DMS114 treated with DMSO at 0.1 percent for 48 hours (cell line): ENCODE data around the gene MRO.
"Not testable (repeated sequence)": the region's sequence is repeated elsewhere in the genome, so short reads cannot be mapped to it uniquely, and the experiment has no call there.

Source experiments
- DNase-seq: peaks from one replicate; lab custom pipeline; 2025; ENCODE audit not compliant: unreplicated experiment; lab: John Stamatoyannopoulos, UW

Gene MRO

DNA sequence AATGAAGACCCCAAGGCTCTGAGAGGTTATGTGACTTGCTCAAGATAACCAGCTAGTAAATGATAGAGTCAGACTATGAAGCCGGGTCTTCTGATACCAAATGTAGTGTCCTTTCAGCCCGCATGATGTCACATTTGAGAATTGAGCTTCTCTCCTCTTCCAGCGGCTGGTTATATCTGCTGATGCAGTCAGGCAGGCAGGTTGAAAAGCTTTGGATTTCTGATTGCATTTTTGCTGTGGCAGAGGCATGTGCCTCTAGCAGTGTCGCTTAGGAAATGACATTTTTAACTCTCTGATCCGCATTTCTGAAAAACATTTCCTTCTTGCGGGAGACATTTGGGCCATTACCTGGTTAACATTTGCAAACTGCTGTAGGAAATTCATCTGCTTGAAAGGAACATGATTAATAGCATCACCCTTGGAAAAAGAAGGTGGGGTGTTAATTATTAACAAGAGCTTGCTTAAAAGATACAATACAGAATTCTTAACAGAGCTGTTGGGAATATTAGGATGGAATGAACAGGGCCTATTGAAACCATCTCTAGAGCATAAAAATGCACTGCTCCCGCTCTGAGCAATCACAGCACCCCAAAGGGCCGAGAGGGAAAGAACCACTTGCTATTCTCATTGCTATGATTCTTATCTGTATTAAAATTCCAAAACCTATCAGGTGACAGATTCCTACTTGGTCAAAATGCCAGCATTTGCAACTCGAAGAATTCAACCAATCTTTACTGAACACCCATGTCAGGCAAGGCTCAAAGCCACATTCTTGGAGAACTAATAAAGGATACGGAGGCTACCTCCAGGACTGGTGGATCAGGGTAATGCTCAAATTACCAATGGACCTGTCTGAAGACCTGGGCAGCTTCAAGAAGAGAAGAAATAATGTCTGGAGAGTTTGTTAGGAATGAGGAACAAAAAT is 25.9 kb downstream of the MRO start:
- no peak for DNase-seq

DNA sequence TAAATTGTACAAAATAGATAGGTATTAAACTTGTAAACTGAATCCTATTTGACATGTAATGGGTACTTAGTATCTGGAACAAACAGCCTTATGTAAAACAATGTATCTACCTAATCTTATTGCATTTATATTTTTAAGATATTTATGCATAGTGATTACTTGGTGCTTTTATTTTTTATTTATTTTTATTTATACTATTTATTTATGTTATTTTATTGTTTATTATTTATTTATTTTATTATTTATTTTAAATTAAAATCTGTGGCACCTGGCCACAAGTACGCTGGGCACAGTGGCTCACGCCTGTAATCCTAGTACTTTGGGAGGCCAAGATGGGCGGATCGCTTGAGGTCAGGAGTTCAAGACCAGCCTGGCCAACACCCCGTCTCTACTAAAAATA is 26.9 kb downstream of the MRO start:
- no peak for DNase-seq

- DNase-seq, result no peak
Measured at GRCh38 chr18:50791599-50792438, 28.0 kb downstream of the MRO start.

GRCh38 chr18:50790948-50791347 is 28.9 kb downstream of the MRO start:
- no peak for DNase-seq

GRCh38 chr18:50790241-50790640 is 29.6 kb downstream of the MRO start:
- no peak for DNase-seq

DNA sequence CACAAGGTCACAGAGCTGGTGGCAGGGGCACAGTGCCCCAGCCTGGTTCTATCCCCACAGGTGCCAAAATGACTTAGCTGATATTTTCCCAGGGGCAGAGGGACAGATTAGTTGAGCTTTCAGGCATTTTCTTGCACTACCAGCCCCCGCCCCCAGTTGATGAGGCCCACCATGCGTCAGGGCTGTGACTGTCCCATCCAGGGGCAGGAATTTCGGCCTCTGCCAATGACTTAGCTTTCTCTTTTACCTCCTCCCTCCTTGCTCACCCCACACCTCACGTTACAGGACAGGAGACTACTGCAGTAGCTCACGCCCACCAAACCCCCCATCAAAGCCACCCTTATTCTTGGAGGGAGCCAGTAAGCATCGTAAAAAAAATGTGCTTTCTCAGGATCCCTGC is 31.5 kb downstream of the MRO start:
- DNase-seq, result no peak

GRCh38 chr18:50786864-50787263 is 33.0 kb downstream of the MRO start:
- DNase-seq, result no peak

- no peak for DNase-seq
Measured at GRCh38 chr18:50783553-50783952, 36.3 kb downstream of the MRO start.

GRCh38 chr18:50779021-50779420 is 40.8 kb downstream of the MRO start:
- DNase-seq, result not testable (repeated sequence)

DNA sequence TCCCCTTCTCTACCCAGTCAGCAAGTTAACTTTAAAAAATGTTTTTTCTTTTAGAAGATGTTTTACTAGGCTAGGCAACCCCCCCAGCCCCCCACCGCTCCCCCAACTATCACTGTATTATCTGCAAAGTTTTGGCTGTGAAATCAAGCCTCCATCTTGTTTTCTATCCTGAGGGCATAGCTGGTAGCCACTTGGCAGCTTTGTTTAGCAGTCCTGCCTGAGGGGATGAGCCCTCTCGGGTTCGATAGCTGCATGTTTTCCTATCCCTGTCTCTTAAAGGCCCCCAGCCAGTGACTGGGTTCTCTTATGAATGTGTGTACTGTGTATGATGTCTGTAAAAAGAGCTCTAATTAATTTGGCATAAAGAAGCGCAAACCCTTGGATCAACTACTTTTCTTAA is 43.4 kb downstream of the MRO start:
- DNase-seq, result no peak

- no peak for DNase-seq
Measured at GRCh38 chr18:50775726-50776125, 44.1 kb downstream of the MRO start.

DNA sequence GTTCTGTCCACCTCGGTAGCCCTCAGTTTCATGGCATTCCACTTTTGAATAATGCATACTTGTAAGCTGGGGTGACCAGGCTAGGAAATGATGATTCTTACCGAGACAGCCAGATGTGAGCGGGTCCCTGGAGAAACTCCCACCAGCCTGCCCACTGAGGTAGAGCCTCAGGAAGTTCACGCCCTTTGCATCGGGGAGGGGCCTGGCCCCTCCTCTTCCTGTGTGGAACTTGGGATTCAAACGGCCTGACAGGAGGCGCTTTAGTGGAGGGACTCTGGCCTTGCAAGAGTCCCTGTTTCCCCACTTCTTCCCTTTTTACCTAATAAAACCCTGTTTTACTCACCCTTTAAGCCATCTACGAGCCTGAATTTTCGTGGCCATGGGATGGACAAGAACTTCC is 44.6 kb downstream of the MRO start:
- no peak for DNase-seq

- DNase-seq, result no peak
Measured at GRCh38 chr18:50769463-50769862, 50.4 kb downstream of the MRO start.

GRCh38 chr18:50757358-50757757 is 62.5 kb downstream of the MRO start:
- no peak for DNase-seq

GRCh38 chr18:50754297-50754696 is 65.5 kb downstream of the MRO start:
- DNase-seq, result no peak

DNA sequence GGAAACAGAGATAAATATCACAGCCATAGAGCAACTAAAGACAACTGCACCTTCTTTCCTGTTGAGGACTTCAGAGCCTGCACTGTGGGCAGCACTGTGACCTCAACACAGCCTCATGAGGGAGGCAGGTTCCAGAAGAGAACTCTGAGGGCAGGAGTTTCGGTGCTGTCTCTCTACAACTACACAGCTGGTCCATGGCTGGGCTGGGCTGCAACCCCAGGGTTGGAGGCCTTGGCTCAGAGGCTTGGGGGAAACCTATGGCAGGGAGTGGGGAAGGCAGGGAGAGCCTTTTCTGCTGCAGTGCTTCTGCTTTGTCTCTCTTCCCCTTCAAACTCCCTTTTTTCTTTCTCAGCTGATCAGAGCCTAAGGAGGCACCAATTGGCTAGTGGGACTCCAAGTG is 66.5 kb downstream of the MRO start:
- no peak for DNase-seq

GRCh38 chr18:50751947-50752346 is 67.9 kb downstream of the MRO start:
- DNase-seq, result no peak

GRCh38 chr18:50751490-50751889 is 68.3 kb downstream of the MRO start:
- no peak for DNase-seq

- DNase-seq, result no peak
Measured at GRCh38 chr18:50750546-50750945, 69.3 kb downstream of the MRO start.

DNA sequence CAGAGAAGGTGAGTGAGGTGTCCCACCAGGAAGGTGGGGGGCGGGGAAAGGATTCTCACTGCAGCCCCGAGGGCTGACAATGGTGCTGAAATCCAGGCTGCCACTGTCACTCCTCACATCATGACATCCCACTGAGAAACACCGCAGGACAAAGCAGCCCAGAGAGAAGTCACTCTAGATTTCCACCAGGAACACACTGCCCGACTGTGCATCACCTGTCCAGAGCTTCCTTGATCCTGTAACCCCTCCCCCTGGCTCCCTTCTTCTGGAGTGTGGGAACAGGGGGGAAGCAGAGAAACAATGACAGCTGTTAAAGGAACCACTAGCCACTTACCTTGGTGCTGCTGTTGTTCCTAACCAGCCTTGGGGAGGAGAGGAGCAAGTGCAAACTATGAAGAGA is 69.9 kb downstream of the MRO start:
- DNase-seq, result no peak

- DNase-seq, result no peak
Measured at GRCh38 chr18:50749421-50749820, 70.4 kb downstream of the MRO start.
